GM21447 (cell line): ENCODE measurements around the gene LTB.
"Not testable (repeated sequence)": the region's sequence is repeated elsewhere in the genome, so short reads cannot be mapped to it uniquely, and the experiment has no call there.

Source experiments
- ATAC-seq: cut with Tn5 transposase; IDR thresholded peaks from one replicate; pipeline ENCODE4 v1.9.1; 2021; ENCODE audit not compliant: unreplicated experiment

Gene LTB

DNA sequence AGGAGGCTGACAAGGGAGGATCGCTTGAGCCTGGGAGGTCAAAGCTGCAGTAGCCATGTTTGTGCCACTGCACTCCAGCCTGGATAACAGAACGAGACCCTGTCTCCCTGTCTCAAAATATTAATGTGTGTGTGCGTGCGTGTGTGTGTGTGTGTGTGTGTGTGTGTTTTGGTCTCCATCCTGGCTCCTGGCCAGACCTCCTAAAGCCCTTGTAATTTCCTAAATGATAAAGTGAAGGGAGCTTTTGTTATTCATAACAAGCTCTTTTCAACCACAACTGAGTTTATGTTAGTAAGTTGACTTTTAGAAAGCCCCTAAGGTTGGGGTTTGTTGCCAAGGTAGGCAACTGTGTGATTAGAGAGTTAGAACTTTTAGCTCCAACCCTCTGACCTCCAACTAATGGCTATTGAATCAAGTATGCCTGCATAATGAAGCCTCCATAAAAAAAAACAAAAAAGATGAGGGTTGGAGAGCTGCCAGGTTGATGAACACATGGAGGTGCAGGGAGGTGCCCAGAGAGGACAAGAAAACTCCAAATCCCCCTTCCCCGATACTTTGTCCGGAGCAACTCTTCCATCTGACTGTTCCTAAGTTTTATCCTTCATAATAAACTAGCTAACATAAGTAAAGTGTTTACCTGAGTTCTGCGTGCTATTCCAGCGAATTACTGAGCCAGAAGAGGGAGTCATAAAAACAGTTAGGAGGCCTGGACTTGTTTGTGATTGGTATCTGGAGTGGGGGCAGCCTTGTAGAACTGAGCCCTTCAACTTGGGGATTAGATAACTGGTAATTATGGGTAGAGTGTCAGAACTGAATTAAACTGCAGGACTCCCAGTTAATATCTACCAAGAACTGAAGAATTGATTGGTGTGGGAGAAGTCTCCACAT is 27.5 kb upstream of the LTB start:
- ATAC-seq = no peak

GRCh38 chr6:31607317-31607716 is 25.1 kb upstream of the LTB start:
- ATAC-seq = no peak

GRCh38 chr6:31597006-31597405 is 14.8 kb upstream of the LTB start:
- no peak for ATAC-seq

DNA sequence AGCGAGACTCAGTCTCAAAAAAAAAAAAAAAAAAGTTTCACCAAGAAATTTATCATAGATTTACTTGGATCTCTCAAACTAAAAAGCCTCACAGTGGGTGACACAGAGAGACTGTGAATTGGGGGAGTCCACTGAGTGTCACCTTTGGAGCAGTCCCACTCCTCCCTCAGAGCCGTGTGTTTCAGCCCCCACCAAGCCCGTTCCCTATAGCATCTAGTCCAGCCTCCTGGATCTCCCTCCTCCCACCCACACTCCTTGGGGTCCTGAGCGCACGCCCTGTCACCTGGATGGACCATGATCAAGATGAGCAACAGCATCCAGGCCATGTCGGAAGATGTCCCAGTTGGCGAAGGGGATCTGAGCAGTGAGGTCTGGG is 10.2 kb upstream of the LTB start:
- no peak for ATAC-seq

DNA sequence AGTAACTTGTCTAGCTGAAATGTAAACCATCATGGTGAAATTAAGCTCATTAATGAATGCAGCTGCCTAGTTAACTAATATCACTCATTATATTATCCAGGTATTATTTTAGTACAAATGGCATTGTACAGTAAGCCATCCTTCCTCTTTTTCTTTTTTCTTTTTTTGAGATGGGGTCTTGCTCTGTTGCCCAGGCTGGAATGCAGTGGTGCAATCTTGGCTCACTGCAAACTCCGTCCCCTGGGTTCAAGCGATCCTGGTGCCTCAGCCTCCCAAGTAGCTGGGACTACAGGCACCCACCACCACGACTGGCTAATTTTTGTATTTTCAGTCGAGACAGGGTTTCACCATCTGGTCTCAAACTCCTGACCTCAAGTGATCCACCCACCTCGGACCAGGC is 8.5 kb upstream of the LTB start:
- not testable (repeated sequence) for ATAC-seq

- ATAC-seq = no peak
These were observed 6.8 kb upstream of the LTB start for GRCh38 chr6:31588871-31589650.

GRCh38 chr6:31587791-31588777 is 5.9 kb upstream of the LTB start:
- no peak for ATAC-seq

DNA sequence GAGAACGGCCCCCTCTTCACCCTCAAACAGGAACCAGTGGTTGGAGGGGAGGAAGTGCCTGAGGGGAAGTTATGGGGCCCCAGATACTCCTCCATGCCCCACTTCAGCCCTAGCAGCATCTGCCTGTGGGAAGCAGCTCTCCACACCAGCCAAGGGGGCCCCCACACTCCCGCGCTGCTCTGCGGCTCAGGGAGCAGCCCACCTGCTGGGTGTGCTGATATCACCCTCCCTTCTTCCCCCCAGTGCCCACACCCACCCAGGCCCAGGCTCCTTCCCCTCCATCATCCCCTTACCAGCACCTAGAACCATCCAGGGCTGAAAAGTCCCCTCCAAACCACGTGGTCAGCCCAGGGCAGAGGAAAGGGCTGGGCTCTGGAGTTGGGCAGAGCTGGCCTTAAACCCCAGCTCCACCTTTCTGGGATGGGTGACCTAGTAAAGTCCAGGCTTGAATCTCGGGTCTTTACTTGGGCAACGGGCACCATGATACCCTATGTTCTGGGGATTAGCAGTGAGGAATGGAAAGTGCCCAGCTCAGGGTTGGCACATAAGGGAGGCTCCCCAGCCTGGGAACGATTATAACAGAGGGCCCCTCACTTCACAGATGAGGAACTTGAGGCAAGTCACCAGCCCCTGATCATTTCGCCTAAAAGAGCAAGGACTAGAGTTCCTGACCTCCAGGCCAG is 4.5 kb upstream of the LTB start:
- no peak for ATAC-seq

- ATAC-seq = no peak
These were observed 3.8 kb upstream of the LTB start, which contains the start of gene LST1 for GRCh38 chr6:31586008-31586407. Gene LST1 (plus strand): TSS chr6:31586277. CDS start chr6:31587300, 1,023 bp downstream.

DNA sequence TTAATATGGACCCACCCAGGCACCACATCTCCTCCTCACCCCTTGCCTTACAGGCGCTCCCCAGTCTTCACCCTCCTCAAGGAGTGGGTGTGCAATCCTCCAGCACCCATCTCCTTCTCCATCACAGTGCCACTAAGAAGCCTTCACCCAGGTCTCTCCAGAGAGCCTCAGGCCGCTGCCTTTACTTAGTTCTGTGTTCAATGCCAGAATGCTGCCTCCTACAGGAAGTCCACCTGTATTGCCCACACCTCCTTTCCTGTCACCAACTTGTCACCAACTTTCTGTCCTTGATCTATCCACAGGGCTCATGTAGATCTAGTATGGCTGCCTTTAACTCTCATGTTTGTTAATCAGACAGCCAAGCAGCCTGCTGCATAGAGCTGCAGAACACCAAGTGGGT is 3.3 kb upstream of the LTB start:
- no peak for ATAC-seq

DNA sequence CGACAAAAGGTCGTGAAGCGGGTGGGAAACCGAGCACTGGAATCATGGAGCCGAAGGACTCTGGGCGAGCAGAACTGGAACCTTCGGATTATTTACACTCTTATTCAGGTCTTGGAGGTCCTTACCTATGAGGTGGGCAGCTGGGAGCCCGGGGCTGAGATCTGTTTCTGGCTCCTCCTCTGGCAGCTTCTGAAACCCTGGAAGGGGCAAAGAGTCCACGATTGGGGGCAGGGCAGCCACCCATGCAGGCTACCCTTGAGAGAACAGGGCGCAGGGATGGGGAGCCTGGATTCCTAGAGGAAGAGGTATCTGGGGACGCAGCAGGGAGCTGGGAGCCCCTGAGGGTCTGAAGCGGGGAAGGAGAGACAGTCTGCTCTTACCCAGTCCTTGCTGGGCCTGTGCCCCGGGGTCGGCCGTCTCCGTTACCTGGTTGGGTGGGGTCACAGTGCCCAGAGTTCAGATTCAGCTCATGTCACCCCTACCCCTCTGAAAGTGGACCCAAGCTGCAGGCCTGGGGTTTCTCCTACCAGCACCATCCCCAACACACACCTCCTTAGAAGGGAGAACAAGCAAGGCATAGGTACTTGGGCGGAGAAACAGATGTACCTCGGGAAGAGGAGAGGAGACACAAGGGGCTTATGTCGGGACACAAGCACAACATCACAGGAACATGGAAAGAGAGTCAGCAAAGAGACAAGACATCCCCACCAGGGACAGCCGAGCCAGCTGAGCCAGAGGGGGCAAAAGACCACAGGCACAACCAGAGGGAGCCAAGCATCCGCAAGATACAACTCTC is 592 bp downstream of the LTB start:
- ATAC-seq = no peak

DNA sequence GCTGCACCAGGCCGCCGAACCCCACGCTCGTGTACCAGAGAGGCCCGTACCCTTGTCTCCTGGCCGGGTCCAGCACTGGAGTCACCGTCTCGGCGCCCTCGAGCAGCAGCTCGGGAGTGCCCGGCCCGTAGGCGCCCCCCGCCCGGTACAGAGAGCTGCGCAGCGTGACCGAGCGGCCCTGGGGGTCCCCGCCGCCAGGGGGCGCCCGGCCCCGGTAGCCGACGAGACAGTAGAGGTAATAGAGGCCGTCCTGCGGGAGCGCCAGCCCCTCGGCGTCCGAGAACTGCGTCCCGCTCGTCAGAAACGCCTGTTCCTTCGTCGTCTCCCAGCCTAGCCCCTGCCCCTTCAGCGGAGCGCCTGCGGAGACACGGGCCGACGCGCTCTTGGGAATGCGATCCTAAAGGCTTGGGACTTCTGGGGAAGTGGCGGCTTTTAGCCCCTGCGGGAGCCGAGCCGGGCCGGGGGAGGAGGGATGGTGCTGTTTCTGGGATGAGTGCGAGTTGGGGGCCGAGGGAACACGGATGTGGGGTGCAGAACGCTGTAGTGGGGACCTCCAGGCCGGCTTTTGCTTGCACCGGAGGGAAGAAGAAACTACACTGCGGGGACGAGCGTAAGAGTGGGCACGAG is 1.3 kb downstream of the LTB start:
- peak; percentile 46 for ATAC-seq

DNA sequence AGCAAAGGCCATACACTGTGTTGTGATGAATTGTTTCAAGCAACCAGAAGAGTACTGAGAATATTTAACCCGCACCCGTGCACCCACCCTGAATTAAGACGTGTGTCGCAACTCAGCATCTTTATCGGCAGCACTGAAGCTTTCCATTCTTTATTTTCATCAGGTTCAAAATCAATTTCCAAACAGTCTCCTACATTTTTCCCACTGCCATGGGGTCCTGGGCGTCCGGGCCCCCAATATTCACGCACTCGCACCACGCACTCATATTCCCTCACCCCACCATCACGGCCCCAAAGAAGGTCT is 1.8 kb downstream of the LTB start:
- no peak for ATAC-seq

DNA sequence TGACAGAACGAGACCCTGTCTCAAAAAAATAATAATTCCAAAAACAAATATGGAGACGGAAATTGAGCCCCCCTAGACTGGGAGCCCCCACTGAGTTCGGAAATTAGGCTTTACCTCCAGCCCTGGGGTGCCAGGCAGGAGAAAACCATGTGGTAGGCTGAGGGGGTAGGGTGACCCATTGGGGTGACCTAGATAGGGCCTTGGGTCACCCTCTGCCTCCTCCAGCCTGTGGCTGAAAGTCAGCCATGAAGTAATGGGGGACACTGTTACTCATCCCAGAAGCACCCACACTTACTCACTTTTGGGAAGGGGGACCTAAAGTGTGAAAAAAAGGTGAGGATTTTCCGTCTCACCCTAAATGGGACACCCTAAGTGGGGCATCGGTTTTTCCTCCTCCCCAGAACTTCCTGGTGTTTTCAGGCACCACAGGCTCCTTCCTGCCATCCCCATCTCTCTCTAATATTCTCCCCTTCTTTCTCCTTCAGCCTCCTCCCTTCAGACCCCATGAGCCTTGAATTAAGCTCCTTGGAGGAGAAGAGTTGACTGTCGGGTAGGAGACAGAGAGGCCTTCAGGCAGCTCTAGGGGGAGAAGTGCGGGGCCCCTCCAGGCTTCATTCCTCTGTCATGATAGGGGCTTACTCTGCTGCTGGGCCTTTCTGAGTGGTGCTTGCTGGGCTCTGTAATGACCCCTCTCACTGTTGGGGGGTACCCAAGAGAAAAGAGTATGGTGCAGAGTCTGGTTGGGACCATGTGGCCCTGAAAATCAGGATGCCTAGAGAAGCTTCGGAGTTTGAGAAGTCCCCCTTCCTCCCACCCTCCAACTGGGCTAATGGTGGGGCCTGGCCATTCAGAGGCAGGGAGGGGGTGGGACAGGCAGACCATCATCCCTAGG is 2.4 kb downstream of the LTB start:
- ATAC-seq = no peak

GRCh38 chr6:31579119-31579505 is 3.1 kb downstream of the LTB start:
- no peak for ATAC-seq

DNA sequence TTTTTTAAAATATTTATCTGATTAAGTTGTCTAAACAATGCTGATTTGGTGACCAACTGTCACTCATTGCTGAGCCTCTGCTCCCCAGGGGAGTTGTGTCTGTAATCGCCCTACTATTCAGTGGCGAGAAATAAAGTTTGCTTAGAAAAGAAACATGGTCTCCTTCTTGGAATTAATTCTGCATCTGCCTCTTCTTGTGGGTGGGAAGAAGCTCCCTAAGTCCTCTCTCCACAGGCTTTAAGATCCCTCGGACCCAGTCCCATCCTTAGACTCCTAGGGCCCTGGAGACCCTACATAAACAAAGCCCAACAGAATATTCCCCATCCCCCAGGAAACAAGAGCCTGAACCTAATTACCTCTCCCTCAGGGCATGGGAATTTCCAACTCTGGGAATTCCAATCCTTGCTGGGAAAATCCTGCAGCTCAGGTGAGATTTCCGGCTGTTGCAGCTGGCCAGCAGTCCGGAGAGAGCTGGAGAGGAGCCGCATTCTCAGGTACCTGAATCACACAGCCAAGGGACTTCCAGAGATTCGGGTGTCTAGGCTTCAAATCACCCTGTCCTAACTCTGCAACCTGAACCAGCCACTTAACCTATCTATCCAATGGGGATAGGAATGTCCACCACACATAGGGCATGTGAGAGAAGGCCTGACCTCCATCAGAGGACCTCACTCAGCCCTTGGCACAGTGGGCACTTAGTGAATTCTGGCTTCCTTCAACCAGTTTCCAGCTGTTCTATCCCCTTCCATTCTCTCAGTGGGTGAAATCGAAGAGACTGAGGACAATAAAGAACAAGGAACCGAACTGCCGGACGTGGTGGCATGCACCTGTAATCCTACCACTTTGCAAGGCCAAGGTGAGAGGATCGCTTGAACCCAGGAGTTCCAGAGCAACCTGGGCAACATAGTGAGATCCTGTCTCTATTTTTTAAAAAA is 3.8 kb downstream of the LTB start:
- no peak for ATAC-seq

- no peak for ATAC-seq
These were observed 4.7 kb downstream of the LTB start for GRCh38 chr6:31577579-31577966.
